ENCODE data around the gene ASPHD1. TPM values are rescaled to one million over a fixed set of nuclear protein-coding genes. Genes with fewer than 3 reads are reported as not detected.
"Not testable (repeated sequence)": the region's sequence is repeated elsewhere in the genome, so short reads cannot be mapped to it uniquely, and the experiment has no call there.

Gene ASPHD1
- total RNA-seq, 1 experiment from 2014 or later, result 3.4 TPM

DNA sequence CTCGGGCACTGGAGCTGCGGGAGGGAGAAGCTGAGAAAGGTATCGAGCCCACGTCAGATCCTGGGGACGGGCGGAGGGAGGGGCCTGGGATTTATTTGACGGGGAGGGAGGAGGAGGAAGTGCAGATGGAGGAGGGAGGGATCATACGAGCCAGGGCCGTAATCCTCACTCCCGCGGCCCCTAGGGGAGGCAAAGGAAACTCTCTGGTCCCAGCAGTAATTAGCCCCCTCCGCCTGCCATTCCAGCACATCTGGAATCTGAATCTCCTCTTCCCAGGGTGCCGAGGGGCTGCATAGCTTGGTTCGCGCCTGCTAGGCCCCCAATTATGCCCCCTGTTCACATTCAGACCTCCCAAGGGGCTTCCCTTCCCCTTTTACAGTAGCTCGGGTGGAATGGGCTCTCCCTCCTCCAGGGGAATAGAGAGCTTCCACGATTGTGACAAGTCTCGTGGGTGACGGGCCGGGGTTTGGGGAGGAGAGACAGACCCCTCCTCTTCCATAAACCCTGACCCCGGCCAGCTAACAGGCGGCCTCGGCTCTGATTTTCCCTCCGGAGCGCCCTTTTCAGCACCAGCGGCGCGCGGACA, 679 bp upstream of the ASPHD1 start, which contains the start of gene SEZ6L2:
SEZ6L2 (minus strand) TSS at position 35 of the 586 bp plus-strand sequence. CDS start 531 bp downstream, outside the sequence.
- DNase-seq (ENCODE audit: low read depth, low spot score), result peak; percentile 91
- in situ Hi-C loops (cut with HindIII; ENCODE audit: low pct_unique_long_range_greater_than_20kb, low sequenced_read_pairs), result no loop called here

GRCh38 chr16:29900888-29901606, 759 bp downstream of the ASPHD1 start:
- in situ Hi-C loops (cut with HindIII; ENCODE audit: low pct_unique_long_range_greater_than_20kb, low sequenced_read_pairs), result no loop called here
- no peak for DNase-seq (ENCODE audit: low read depth, low spot score)

DNA sequence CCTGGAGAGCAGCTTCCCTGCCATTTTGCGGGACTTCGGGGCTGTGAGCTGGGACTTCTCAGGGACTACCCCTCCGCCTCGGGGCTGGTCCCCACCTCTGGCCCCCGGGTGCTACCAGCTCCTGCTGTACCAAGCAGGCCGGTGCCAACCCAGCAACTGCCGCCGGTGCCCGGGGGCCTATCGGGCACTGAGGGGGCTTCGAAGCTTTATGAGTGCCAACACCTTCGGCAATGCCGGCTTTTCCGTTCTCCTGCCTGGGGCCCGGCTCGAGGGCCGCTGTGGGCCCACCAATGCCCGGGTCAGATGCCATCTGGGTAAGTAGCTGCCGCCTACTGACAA, 1.3 kb downstream of the ASPHD1 start:
- in situ Hi-C loops (cut with HindIII; ENCODE audit: low pct_unique_long_range_greater_than_20kb, low sequenced_read_pairs), result no loop called here
- no peak for DNase-seq (ENCODE audit: low read depth, low spot score)

DNA sequence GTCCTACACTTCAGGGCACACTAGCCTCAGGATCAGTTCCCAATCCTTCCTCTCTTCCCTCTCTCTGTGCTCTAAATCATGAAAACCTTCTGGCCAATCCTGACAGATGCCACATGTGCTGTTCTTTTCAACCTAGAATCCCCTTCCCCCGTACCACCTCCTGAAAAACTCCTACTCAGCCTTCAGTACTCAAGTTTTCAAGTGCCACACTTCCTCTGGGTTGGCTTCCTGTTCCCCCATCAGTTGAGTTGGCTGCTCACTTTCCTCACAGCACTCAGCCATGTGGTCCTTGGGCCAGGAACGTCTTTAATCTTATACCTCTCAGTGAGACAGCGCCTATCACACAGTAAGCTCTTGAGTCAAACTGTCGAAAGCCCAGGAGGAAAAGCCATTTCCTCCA, 3.3 kb downstream of the ASPHD1 start:
- in situ Hi-C loops (cut with HindIII; ENCODE audit: low pct_unique_long_range_greater_than_20kb, low sequenced_read_pairs), result no loop called here
- no peak for DNase-seq (ENCODE audit: low read depth, low spot score)

- in situ Hi-C loops (cut with HindIII; ENCODE audit: low pct_unique_long_range_greater_than_20kb, low sequenced_read_pairs), result no loop called here
- DNase-seq (ENCODE audit: low read depth, low spot score), result no peak
These were observed 4.7 kb downstream of the ASPHD1 start for GRCh38 chr16:29904947-29905346.

GRCh38 chr16:29905668-29906067, 5.4 kb downstream of the ASPHD1 start:
- DNase-seq (ENCODE audit: low read depth, low spot score), result no peak
- in situ Hi-C loops (cut with HindIII; ENCODE audit: low pct_unique_long_range_greater_than_20kb, low sequenced_read_pairs), result no loop called here

DNA sequence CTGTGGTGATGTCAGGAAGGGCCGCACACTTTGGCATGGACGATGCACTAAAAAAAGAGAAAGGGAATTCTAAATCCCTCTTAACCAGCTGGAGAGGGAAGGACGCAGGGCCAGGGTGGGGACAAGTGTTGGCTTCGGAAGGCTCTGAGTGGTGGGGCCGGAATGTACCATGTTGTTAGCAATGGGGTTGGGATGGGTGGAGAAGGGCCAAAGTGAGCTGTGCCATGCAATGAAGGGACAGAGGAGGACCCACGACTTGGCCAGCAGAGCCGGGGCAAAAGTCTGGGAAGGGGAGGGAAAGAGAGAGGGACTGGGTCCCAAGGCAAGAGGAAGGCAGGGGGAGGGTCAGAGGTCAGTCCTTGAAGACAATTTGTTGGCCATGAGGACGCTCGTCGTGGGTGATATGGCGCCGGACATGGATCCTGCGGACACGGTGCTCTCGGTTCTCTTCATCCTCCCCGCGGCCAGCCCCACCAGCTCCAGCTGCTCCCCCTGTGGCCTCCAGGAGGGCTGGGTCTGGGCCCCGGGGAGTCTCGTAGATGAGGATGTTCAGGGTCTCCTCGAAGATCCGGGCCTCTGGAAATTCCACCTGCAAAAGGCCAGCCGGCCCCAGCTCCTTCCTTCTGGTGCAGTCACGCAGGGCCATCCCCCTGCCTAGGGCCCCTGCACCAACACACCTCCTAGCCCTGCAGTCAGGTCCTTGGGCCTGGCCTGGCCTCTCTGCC, 6.4 kb downstream of the ASPHD1 start:
- DNase-seq (ENCODE audit: low read depth, low spot score), result no peak
- in situ Hi-C loops (cut with HindIII; ENCODE audit: low pct_unique_long_range_greater_than_20kb, low sequenced_read_pairs), result no loop called here

DNA sequence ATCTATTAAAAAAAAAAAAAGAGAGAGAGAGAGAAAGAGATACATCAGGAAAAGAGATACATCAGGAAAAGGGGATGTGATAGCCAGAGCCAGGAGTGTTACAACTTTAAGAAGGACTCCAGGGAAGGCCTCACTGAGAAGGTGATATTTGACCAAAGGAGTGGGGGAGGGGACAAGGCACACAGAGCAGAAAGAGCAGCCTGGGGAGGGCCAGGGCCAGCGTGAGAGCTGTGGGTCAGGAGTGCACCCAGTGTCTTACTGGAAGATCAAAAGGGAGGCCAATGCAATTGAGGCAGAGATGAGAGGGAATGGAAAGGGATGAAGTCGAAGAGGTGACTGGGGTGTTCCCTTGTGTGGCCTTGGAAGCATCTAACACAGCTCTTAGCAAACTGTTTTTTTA, 7.7 kb downstream of the ASPHD1 start:
- in situ Hi-C loops (cut with HindIII; ENCODE audit: low pct_unique_long_range_greater_than_20kb, low sequenced_read_pairs), result no loop called here
- DNase-seq (ENCODE audit: low read depth, low spot score), result no peak

- DNase-seq (ENCODE audit: low read depth, low spot score), result no peak
- in situ Hi-C loops (cut with HindIII; ENCODE audit: low pct_unique_long_range_greater_than_20kb, low sequenced_read_pairs), result no loop called here
These were observed 8.5 kb downstream of the ASPHD1 start for GRCh38 chr16:29908719-29909220.

DNA sequence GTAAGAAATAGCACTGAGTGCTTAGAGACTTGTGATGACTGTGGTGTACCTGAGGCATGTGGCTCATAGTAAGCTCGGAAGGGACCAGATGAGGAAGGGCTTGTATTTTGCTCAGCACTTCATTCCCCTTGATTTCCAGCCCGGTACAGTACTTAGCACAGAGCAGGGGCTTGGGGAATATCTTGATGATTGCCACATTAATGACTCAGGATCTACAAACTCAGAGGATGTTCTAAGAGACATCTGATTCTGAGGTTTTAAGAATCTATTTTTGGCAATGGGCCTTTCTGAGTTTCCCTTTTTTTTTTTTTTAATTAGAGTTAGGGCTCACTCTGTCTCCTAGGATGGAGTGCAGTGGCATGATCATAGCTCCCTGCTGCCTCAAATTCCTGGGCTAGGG, 9.1 kb downstream of the ASPHD1 start:
- in situ Hi-C loops (cut with HindIII; ENCODE audit: low pct_unique_long_range_greater_than_20kb, low sequenced_read_pairs), result no loop called here
- no peak for DNase-seq (ENCODE audit: low read depth, low spot score)

DNA sequence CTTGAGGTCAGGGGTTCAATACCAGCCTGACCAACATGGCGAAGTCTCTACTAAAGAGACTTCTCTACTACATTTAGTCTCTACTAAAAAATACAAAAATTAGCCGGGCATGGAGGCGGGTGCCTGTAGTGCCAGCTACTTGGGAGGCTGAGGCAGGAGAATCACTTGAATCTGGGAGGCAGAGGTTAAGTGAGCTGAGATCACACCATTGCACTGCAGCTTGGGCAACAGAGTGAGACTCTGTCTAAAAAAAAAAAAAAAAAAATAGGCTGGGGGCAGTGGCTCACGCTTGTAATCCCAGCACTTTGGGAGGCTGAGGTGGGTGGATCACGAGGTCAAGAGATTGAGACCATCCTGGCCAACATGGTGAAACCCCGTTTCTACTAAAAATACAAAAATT, 9.6 kb downstream of the ASPHD1 start:
- in situ Hi-C loops (cut with HindIII; ENCODE audit: low pct_unique_long_range_greater_than_20kb, low sequenced_read_pairs); DNase-seq (ENCODE audit: low read depth, low spot score): not testable (repeated sequence)

DNA sequence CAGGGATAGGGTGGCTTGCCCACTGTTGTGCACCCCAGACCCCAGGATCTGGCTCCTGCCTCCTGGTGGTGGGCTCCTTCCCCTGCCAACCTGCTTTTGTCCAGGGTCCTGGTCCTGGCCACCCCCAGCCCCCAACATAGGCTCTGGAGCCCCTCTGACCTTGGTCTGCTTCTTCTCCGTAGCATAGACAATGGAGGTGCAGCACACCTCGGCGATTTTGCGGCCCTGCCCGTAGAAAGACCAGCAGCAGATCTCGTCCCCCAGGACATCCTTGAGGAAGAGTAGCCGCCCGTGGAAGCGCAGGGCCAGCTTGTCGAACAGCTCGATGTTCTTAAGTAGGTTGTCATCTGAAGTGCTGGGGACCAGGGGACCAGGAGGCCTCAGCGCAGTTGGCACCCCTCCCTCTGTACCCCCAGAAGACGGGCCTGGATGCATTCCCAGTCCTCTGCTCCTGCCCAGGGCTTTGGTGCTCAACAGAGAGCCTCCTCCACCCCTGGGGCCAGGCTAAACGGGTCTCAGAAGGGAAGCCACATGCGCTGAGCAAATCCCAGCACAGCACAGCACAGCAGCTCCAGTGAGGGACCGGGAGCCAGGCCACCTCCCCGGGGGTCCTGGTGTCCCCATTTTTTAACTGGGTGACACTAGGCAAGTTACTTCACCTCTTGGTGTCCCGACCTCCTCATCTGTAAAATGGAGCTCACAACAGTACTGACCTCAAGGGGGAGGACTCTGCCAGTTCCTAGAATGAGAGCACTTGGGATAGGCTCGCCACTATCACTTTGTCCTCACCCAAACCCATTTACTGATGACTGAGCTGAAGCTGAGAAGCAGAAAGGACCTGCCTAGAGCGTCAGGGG, 10.8 kb downstream of the ASPHD1 start:
- no peak for DNase-seq (ENCODE audit: low read depth, low spot score)
- in situ Hi-C loops (cut with HindIII; ENCODE audit: low pct_unique_long_range_greater_than_20kb, low sequenced_read_pairs), result no loop called here

GRCh38 chr16:29911676-29912010, 11.4 kb downstream of the ASPHD1 start:
- in situ Hi-C loops (cut with HindIII; ENCODE audit: low pct_unique_long_range_greater_than_20kb, low sequenced_read_pairs), result no loop called here
- DNase-seq (ENCODE audit: low read depth, low spot score), result no peak

GRCh38 chr16:29912087-29912486, 11.8 kb downstream of the ASPHD1 start:
- in situ Hi-C loops (cut with HindIII; ENCODE audit: low pct_unique_long_range_greater_than_20kb, low sequenced_read_pairs), result no loop called here

DNA sequence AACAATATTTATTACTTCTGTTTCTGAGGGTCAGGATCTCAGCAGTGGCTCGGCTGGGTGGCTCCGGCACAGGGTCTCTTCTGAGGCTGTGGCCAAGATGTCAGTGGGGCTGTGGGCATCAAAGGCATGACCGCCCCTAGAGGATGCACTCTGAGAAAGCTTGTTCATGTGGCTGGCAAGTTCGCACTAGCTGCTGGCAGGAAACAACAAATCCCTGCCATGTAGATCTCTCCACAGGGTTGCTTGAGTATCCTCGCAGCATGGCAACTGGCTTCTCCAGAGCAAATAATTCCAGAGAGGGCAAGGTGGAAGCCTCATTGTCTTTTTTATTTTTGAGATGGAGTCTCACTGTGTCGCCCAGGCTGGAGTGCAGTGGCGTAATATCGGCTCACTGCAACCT, 13.2 kb downstream of the ASPHD1 start:
- no peak for DNase-seq (ENCODE audit: low read depth, low spot score)
- in situ Hi-C loops (cut with HindIII; ENCODE audit: low pct_unique_long_range_greater_than_20kb, low sequenced_read_pairs), result no loop called here

More at GRCh38 chr16:29912087-29912486, 11.8 kb downstream of the ASPHD1 start:
- no peak for DNase-seq (ENCODE audit: low read depth, low spot score)

DNA sequence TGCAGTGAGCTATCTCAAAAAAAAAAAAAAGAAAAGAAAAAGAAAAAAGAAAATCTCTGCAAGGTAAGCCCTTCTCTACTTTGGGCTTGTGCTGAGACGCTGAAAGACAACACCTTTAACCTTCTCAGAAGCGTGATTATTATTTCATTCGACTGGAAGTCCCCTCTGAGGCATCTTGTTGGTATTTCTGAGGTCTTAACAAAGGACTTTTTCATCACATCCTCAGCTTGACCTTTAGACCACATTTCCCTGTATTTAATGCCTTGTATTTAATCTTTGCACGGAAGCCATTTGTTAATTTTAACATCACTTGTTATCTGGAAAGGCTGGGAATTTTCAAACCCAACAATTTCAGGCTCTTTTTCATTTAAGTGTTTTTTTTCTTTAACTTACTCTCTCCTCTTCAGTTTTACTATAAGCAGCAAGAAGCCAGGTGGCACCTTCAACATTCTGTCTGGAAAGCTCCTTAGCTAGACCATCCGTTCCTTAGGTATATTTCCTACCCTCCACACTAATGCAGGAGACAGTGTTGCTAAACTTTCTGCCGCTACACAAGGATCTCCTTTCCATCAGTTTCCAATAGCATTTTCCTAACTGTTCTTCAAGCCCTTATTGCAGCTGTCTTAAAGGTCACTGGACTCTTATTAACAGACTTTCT, 15.4 kb downstream of the ASPHD1 start:
- in situ Hi-C loops (cut with HindIII; ENCODE audit: low pct_unique_long_range_greater_than_20kb, low sequenced_read_pairs), result no loop called here
- DNase-seq (ENCODE audit: low read depth, low spot score), result peak; percentile 88

- in situ Hi-C loops (cut with HindIII; ENCODE audit: low pct_unique_long_range_greater_than_20kb, low sequenced_read_pairs), result no loop called here
These were observed 16.7 kb downstream of the ASPHD1 start for GRCh38 chr16:29916979-29917378.

More at GRCh38 chr16:29916979-29917378, 16.7 kb downstream of the ASPHD1 start:
- DNase-seq (ENCODE audit: low read depth, low spot score), result peak; percentile 33
